HG03571 (cell line): ENCODE measurements around the gene ESRP2.

ENCODE experiments used
- ATAC-seq: cut with Tn5 transposase; IDR thresholded peaks from one replicate; pipeline ENCODE4 v1.9.1; 2021; ENCODE audit not compliant: unreplicated experiment

Gene ESRP2

GRCh38 chr16:68223072-68223471 is 12.9 kb downstream of the ESRP2 start:
- ATAC-seq = no peak

- no peak for ATAC-seq
Measured at GRCh38 chr16:68219725-68220351, 16.1 kb downstream of the ESRP2 start.

GRCh38 chr16:68217506-68217905 is 18.4 kb downstream of the ESRP2 start:
- ATAC-seq = no peak

DNA sequence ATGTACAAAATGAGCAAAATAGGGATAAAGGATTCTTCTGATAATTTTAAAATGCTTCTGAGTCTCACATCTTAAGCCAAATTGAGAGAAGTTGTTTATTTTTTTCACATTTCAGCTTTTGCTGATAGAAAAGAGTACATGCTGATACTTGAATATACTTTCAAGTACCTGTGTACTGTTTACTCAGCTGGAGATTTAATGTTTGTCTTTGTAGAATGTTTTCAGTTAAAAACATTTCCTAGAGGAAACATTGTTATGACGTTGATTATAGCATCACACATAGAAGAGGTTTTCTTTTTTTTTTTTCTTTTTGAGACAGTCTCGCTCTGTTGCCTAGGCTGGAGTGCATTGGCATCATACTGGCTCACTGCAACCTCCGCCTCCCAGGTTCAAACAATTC is 19.7 kb downstream of the ESRP2 start:
- ATAC-seq = no peak

DNA sequence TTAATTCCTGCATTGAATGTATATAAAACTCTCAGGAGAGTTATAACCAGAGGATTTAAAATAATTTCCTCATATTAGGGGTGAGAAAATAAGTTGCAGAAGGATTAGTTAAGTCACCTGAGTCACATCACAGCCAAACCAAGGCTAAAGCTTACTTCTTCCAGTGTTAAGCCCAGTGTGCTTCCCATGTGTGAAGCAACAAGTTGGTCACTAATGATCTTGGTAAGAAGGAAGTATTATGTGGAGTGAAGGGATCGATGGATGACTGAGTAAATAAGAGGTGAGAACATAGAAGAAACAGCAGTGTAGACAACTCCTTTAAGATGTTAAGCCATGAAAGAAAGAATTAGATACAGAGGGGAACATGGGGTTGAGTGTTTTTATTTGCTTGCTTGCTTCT is 20.6 kb downstream of the ESRP2 start:
- no peak for ATAC-seq

DNA sequence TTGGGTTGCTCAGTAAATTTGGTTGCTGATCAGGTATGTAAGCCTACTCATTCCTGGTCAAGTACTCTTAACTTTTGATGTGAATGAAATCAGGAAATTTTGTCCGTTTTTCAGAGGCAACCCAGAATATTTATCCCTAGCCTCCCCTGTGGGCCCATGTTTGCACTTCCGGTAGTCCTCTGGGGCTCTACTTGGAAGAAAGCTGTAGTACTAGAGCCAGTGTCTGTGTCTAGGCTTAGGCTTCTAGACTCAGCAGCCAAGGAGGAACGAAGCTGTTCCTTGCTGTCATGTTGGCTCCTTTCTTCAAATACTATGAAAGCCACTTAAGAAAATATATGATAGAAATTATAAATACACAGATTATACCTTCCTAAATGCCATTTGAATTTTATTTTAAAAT is 21.2 kb downstream of the ESRP2 start:
- ATAC-seq = no peak

DNA sequence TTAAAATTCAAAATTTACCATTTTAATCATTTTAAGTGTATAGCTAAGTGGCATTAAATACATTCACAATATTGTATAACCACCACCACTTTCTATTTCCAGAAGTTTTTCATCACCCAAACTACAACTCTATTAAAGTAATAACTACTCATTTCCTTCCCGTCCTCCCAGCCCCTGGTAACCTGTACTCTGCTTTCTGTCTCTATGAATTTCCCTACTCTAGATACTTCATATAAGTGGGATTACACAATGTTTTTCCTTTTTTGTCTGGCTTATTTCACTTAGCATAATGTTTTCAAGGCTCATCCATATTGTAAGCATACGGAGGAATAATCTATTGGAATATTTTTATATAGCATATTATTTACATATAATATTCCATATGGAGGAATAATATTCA is 29.7 kb downstream of the ESRP2 start:
- no peak for ATAC-seq

DNA sequence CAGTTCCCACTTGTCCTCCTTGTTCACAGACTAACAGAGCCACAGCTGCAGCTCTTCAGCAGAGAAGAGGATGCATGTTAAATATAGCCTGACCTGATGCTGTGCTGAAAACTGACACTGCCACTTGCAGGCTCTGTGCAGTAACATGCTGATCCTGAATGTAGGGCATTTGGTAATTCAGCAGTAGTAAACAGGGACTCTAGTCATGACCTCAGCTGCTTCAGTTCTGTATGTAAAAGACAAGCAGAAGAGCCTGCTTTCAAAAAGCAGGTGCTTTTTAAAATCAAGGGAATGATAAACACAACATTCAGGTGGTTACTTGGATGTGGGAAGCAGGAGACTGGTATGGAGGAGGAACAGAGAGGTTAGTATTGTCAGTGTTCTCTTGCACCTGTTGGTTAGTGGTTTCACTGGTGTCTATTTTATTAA is 33.8 kb downstream of the ESRP2 start:
- ATAC-seq = no peak

- ATAC-seq = no peak
Measured at GRCh38 chr16:68200088-68200783, 35.7 kb downstream of the ESRP2 start.

DNA sequence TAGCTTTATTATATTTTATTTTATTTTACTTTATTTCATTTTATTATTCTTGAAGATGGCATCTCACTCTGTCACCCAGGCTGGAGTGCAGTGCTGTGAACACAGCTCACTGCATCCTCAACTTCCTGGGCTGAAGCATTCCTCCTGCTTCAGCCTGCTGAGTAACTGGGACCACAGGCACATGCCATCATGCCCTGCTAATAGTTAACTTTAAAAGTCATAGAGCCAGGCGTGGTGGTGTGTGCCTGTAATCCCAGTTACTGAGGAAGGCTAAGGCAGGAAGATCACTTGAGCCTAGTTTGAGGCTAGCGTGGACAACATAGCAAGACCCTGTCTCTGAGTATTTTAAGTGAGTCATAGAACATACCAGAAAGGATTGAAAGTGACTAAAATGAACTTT is 38.7 kb downstream of the ESRP2 start:
- no peak for ATAC-seq

GRCh38 chr16:68194251-68194650 is 41.7 kb downstream of the ESRP2 start:
- ATAC-seq = no peak

GRCh38 chr16:68190736-68191510 is 45.0 kb downstream of the ESRP2 start:
- no peak for ATAC-seq

GRCh38 chr16:68190081-68190480 is 45.8 kb downstream of the ESRP2 start:
- ATAC-seq = no peak

GRCh38 chr16:68188170-68188569 is 47.8 kb downstream of the ESRP2 start:
- ATAC-seq = no peak

DNA sequence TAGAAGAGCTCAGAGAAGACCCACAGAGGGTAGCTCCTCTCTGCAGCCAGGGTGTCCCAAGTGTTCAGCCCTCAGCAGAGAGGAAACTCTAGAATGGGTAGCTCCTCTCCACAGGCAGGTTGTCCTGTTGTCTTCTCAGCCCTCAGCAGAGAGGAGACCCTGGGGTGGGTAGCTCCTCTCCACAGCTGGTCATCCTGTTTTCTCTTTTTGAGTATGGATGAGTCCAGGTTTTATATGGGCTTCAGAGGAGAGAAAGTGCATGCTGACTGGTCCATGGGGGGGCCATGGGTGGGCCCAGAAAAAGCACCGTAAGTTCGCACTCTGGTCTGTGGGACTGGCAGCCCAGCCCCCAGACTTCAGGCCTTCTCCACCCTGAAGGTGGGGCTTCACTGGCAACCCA is 48.4 kb downstream of the ESRP2 start:
- no peak for ATAC-seq

DNA sequence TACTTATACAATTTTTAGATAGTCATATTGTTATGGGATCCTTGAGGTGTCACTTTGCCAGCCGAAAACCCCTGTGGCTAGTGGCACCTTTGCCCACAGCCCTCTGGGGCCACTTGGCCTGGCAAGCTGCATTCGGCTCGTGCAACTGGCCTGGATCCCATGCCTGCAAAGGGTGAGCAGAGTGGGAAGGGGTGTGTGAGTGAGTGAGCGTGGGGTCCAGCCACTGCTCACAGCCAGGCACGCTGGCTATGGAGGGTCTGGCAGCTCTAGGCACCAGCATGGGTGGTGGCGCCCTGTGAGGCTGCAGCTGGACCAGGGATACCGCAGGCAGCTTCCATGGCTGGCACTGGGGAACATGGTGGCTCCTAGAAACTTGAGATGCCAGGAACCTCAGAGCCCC is 49.0 kb downstream of the ESRP2 start:
- no peak for ATAC-seq

GRCh38 chr16:68183046-68183445 is 52.9 kb downstream of the ESRP2 start:
- ATAC-seq = no peak

- no peak for ATAC-seq
Measured at GRCh38 chr16:68179855-68180254, 56.1 kb downstream of the ESRP2 start.

DNA sequence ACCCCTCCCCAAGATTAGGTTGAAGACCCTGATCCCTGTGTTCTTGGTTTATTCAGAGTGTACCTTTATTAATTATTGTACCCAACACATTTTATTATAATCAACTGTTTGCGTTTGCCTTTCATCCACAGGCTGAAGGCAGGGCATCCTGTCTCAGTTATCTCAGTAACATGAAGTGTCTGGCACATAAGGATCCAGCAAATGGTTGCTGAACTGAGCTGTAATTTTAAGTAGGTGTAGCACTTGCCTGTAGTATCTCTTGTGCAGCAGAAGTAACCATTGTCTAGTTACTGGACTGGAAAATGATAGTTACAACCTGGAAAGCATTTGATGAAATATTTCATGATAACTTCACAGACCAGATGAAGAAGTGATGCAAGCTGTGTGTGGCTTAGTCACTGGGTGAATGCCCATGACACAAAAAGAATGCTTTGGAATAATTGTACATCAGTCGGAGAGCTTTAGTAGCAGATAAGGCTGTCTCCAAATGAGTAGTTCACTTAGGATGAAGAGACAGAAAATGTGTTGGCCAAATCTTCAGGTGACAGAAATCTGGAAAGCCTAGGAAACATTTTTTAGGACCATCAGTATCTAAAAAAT is 56.6 kb downstream of the ESRP2 start:
- no peak for ATAC-seq
